Muscle of arm (tissue), 12 donors: Measurements from ENCODE around the gene LMO7. TPM values are rescaled to one million over a fixed set of nuclear protein-coding genes. Genes with fewer than 3 reads are reported as not detected.
"Not testable (repeated sequence)": the region's sequence is repeated elsewhere in the genome, so short reads cannot be mapped to it uniquely, and the experiment has no call there.

ENCODE experiments used
- DNase-seq: peaks from one replicate; pipeline ENCODE4 v3.0.0-alpha.2; 2013
- polyA plus RNA-seq, 12 donors: library from polyadenylated mRNA; unstranded; fragments of 120-200 nt; gene quantifications; one replicate each; pipeline ENCODE4 v1.2.1, GENCODE V29; 2013; ENCODE audit not compliant: insufficient read length in 12 of 12

The LMO7 gene
- polyA plus RNA-seq, 12 donors = 89.6 to 467 (median 150) TPM

GRCh38 chr13:75770164-75770563 is 134.0 kb downstream of the LMO7 start:
- no peak for DNase-seq

GRCh38 chr13:75770592-75771011 is 134.5 kb downstream of the LMO7 start:
- no peak for DNase-seq

- no peak for DNase-seq
Measured at GRCh38 chr13:75771226-75771625, 135.1 kb downstream of the LMO7 start.

GRCh38 chr13:75771818-75772217 is 135.7 kb downstream of the LMO7 start:
- no peak for DNase-seq

GRCh38 chr13:75774176-75774575 is 138.0 kb downstream of the LMO7 start:
- DNase-seq = no peak

- DNase-seq = no peak
Measured at GRCh38 chr13:75776550-75776949, 140.4 kb downstream of the LMO7 start.

GRCh38 chr13:75779393-75779792 is 143.3 kb downstream of the LMO7 start:
- DNase-seq = no peak

- not testable (repeated sequence) for DNase-seq
Measured at GRCh38 chr13:75780103-75780502, 144.0 kb downstream of the LMO7 start.

GRCh38 chr13:75782985-75783384 is 146.9 kb downstream of the LMO7 start:
- no peak for DNase-seq

GRCh38 chr13:75784003-75784402 is 147.9 kb downstream of the LMO7 start:
- DNase-seq = no peak

GRCh38 chr13:75785130-75785529 is 149.0 kb downstream of the LMO7 start:
- DNase-seq = no peak

GRCh38 chr13:75787249-75787928 is 151.3 kb downstream of the LMO7 start:
- DNase-seq = no peak

GRCh38 chr13:75788481-75788981 is 152.4 kb downstream of the LMO7 start:
- DNase-seq = peak; percentile 21

GRCh38 chr13:75789451-75790197 is 153.5 kb downstream of the LMO7 start:
- DNase-seq = no peak

- DNase-seq = no peak
Measured at GRCh38 chr13:75790198-75790970, 154.3 kb downstream of the LMO7 start.

- DNase-seq = no peak
Measured at GRCh38 chr13:75792526-75793187, 156.5 kb downstream of the LMO7 start.

GRCh38 chr13:75793188-75793567 is 157.0 kb downstream of the LMO7 start:
- not testable (repeated sequence) for DNase-seq

- DNase-seq = no peak
Measured at GRCh38 chr13:75794663-75795062, 158.5 kb downstream of the LMO7 start.

- DNase-seq = no peak
Measured at GRCh38 chr13:75795274-75795673, 159.1 kb downstream of the LMO7 start.

GRCh38 chr13:75796825-75797224 is 160.7 kb downstream of the LMO7 start:
- DNase-seq = no peak

- DNase-seq = no peak
Measured at GRCh38 chr13:75797239-75797638, 161.1 kb downstream of the LMO7 start.

- DNase-seq = no peak
Measured at GRCh38 chr13:75797719-75798118, 161.6 kb downstream of the LMO7 start.
